GM21447 (cell line): ENCODE data around the gene SLC9A4.
A peak's percentile ranks its signal among the peaks of the same experiment; 100 is the strongest.

ENCODE experiments used
- ATAC-seq: cut with Tn5 transposase; IDR thresholded peaks from one replicate; pipeline ENCODE4 v1.9.1; 2021; ENCODE audit not compliant: unreplicated experiment

Gene SLC9A4, protein sequence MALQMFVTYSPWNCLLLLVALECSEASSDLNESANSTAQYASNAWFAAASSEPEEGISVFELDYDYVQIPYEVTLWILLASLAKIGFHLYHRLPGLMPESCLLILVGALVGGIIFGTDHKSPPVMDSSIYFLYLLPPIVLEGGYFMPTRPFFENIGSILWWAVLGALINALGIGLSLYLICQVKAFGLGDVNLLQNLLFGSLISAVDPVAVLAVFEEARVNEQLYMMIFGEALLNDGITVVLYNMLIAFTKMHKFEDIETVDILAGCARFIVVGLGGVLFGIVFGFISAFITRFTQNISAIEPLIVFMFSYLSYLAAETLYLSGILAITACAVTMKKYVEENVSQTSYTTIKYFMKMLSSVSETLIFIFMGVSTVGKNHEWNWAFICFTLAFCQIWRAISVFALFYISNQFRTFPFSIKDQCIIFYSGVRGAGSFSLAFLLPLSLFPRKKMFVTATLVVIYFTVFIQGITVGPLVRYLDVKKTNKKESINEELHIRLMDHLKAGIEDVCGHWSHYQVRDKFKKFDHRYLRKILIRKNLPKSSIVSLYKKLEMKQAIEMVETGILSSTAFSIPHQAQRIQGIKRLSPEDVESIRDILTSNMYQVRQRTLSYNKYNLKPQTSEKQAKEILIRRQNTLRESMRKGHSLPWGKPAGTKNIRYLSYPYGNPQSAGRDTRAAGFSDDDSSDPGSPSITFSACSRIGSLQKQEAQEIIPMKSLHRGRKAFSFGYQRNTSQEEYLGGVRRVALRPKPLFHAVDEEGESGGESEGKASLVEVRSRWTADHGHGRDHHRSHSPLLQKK

GRCh38 chr2:102473020-102473419 is at the start of gene SLC9A4:
Gene SLC9A4 (plus strand): TSS chr2:102473226. CDS start chr2:102473760, 534 bp downstream.
- ATAC-seq: no peak

- ATAC-seq: no peak
These were observed 49.7 kb upstream of the SLC9A4 start for GRCh38 chr2:102423368-102423767.

- peak; percentile 93 for ATAC-seq
These were observed 48.3 kb upstream of the SLC9A4 start for GRCh38 chr2:102424754-102425153.

DNA sequence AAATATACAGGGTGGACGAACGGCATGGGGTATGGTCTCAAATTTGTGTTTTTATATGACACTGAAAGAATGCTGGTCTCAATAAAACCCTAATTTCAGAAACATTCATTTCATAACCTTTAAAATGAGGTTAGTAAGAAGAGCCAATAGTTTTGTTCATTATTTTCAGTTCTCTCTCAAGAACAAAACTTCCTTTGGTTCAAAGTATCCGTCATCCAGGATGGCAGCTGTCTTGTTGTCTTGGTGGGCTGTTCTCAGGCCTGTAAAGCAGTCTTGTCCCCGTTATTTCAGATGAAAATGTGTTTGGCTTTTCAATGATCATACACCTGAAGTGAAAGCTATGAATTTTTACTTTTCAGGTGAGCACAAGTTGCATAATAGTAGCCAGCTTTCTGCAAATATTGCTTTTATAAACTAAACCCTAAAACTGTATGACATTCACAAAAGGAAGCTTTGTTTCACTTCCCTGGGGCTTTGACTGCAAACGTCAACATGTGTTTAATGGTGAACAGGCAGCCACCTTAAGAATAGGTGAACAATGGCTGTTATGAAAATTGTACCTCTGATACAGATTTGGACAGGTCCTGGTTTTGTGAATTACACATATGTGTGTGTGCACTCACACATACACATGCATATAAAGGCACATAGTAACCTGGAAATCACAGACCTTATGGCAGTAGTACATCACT is 47.4 kb upstream of the SLC9A4 start:
- ATAC-seq: no peak

GRCh38 chr2:102427249-102427648 is 45.8 kb upstream of the SLC9A4 start:
- ATAC-seq: no peak

GRCh38 chr2:102428573-102428972 is 44.5 kb upstream of the SLC9A4 start:
- ATAC-seq: no peak

GRCh38 chr2:102432386-102432785 is 40.6 kb upstream of the SLC9A4 start:
- ATAC-seq: no peak

DNA sequence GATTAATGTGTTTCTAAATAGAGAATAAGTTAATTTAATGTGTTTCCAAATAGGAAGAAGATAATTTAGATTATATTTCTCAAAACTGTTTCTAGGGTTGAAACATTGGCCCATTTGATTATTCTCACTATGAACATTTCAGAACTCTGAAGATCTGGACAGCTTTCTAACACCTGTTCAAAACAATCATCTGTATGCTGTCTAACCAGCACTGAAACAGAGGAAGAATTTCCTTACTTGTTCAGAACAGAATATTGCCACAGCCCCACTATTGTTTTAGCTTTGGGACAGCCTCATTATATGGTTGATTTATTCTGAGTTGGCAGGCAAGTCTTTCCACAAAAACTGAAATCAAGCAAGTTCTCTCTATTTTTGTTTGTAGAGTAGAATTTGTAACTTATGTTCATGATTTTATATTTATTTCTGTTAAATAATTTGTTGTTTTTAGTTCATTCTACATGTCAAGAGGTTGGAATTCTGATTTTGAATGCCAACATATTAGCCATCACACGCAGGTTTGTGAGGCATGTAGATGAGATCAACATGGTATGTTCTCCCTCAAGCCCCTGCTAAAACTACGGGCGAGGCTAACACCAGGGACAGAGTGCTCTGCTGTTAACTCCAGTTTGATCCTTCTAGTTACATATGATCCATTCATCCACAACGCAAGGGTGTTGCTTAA is 38.9 kb upstream of the SLC9A4 start:
- ATAC-seq: no peak

DNA sequence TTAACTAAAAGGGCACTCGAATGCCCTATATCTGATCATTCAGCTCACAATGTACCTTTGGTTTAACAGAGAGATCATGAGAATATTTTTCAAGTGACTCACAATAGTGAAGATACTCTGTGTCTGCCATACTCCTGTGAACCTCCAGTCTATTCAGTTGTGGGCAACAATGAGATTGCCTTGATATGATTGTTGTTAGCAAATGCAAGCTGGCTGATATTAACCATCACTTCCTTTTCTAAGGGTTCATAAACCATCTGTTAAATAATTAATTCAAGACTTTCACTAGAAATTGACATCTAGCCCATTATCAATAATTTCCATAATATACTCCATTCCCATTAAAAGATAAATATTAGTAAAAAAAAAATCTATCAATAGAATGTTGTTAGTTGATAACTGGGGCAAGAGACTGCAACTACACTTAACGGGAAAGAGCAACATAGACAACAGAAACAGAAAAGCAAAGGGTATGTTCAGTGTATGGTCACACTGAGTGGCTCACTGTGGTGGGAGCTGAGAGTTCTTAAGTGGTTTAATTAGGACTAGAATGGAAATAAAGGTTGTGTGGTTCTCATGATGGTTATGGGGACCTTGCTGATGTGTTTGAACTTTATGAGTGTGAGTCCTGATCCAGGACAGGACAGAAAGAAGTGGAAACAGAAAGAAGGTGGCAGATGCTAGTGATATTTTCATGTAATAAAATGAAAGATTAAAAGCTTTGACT is 38.2 kb upstream of the SLC9A4 start:
- no peak for ATAC-seq

GRCh38 chr2:102435741-102436140 is 37.3 kb upstream of the SLC9A4 start:
- ATAC-seq: no peak

- ATAC-seq: no peak
These were observed 36.7 kb upstream of the SLC9A4 start for GRCh38 chr2:102436323-102436722.

DNA sequence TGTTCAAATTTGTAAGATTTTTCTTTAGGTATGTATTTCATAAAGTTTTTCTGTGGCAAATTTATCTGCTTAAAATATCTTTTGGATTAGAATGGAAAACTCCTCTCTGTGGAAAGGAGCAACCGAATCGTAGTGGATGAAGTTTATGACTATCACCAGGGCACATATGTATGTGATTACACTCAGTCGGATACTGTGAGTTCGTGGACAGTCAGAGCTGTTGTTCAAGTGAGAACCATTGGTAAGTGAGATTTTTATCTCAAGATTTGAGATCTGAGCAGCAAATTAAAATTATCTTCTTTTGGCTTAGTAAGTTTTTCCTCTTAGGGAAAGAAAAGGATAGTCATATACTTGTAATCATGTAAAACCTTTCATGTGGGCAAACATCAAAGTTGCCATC is 35.9 kb upstream of the SLC9A4 start:
- ATAC-seq: no peak

DNA sequence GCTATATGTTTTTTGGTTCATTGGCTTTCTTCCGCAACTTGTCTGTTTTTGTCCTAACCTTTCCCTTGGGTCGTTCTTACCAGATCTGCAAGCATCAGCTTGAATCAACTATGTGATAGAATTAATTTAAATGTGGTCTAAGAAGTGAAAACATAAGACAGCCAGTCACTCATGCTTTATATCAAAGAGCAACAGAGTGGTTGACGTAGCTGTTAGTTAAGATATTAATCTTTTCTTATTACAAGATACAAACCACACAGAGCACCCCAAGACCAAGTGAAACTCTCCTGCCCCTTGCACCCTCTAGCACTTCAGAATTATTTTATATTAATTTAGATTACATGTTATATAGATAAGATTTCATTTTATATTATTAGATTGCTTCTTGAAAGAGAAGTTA is 34.9 kb upstream of the SLC9A4 start:
- ATAC-seq: no peak

DNA sequence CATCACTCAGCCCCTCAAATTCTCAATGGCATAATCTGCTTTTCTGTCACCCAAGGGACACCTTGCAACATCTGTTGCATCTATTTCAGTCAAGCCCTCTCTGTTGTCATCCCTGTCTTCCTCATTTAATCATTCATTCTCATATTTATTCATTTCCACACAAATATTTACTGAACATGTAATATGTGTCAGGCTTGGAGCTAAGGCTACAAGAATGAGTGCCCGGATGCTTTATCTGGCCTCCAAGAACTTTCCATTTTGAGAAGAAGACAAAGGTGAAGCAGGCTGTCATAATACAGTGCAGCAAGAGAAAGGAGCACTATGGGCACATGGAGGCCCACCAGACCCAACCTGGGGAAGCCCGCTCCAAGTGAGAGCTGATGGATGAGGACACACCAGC is 34.4 kb upstream of the SLC9A4 start:
- no peak for ATAC-seq

DNA sequence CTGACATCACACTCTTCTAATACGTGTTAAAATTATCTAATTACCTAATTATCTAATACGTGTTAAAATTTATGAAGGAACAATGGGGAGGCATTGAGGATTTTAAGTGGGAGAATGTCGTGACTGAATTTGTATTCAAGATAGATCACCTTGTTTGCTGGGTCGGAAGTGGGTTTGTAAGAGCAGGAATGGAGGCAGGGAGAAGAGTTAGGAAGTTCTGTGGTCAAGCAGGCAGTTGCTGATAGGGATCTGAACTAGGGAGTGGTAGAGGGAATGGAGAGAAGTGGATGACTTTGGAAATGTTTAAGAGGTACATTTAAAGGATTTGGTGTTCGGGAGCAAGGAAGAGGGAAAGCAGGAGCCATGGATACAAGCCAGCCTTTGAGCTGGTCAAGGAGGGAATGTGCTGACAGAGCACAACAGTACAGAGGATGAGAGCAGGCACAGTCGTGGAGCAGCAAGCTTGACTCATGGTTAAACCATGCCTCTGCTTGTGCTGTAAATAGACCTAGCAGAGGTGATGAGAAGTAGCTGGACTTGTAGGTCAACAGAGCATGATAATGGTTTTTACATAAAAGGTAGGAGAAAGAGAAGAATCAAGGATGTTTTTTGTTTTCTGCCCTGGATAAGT is 33.8 kb upstream of the SLC9A4 start:
- ATAC-seq: no peak

GRCh38 chr2:102442967-102443828 is 29.8 kb upstream of the SLC9A4 start:
- no peak for ATAC-seq

DNA sequence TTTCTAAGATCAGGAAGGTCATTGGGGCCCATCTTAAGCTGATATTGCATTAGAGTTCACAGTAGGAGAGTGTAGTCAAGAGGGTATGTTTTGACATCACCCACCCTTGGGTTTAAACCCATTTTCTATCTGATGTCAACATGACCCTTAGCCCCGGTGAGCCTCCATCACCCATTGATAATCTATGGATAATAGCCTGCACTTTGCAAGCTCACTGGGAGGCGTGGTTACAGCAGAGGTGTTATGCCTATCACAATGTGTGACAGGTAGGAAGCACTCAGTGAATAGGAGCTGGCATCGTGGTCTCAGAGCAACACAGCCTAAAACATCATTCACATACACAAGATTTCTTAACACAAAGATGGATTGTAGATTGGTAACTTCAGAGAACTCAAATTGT is 28.8 kb upstream of the SLC9A4 start:
- ATAC-seq: no peak

- no peak for ATAC-seq
These were observed 26.1 kb upstream of the SLC9A4 start for GRCh38 chr2:102446936-102447335.

DNA sequence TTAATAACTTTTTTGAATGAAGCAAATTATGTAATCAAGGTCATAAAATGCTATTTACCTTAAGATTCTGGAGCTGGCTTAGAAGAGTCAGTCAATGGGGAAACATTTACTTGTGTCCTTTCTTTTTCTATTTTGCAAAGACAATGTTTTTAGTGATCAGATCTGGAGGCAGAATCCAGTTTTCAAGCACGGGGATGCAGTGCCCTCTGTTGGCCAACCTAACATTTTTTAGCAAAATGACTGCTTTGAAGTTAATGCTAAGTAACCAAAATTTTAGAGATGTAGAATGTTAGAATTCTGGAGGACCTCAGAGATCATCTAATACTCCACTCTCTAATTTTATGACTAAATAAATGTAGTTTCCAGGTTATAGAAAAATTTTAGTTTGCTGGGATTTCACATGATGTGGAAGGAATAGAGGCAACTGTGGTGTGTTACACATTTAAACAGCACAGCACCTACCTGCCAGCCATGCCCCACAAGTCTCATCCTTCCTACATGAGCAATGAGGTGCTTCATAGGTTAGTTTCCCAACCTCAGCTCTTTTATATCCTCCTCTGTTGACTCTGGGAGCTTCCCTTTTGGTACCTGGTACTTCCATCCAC is 23.6 kb upstream of the SLC9A4 start:
- no peak for ATAC-seq
